CD14-positive monocyte (primary cell): ENCODE measurements around the gene WHAMM. TPM values are rescaled to one million over a fixed set of nuclear protein-coding genes. Genes with fewer than 3 reads are reported as not detected.

Experiments used
- DNase-seq, 3 donors: peaks; one replicate each; pipeline ENCODE4 v3.0.0-alpha.2; 2011 to 2022
- H2AFZ ChIP-seq: 2 replicates; pipeline ENCODE4 v1.6.0; 2012; ENCODE audit warnings: mild to moderate bottlenecking, low read depth, low read length, inconsistent platforms; ENCODE audit not compliant: insufficient read depth, poor library complexity, severe bottlenecking
- H3K27ac ChIP-seq, 2 donors: 1 replicate in 1 of 2; 2 replicates in 1 of 2; pipeline ENCODE4 v1.5.1; 2012 to 2013; ENCODE audit warnings: low read length in 2 of 2, control low read depth in 1 of 2, inconsistent platforms in 1 of 2, low read depth in 1 of 2, mild to moderate bottlenecking in 1 of 2
- H3K27me3 ChIP-seq, 2 donors: one replicate each; pipeline versions ENCODE4 v1.6.0 to v1.6.1; 2011 to 2013; ENCODE audit warnings: low read length in 2 of 2; ENCODE audit not compliant: control insufficient read depth in 2 of 2, insufficient read depth in 2 of 2
- H3K36me3 ChIP-seq, 2 donors: replicated peaks in 1 of 2; 1 replicate in 1 of 2; 2 replicates in 1 of 2; pipeline versions ENCODE4 v1.5.1 to v1.6.1; 2012 to 2013; ENCODE audit warnings: low read length in 2 of 2, control low read depth in 1 of 2, inconsistent platforms in 1 of 2, mild to moderate bottlenecking in 1 of 2; ENCODE audit not compliant: insufficient read depth in 2 of 2, control insufficient read depth in 1 of 2
- H3K4me1 ChIP-seq, 2 donors: 1 replicate in 1 of 2; 2 replicates in 1 of 2; pipeline versions ENCODE4 v1.5.1 to v1.6.1; 2012 to 2013; ENCODE audit warnings: low read length in 2 of 2, control low read depth in 1 of 2, inconsistent platforms in 1 of 2, mild to moderate bottlenecking in 1 of 2, moderate library complexity in 1 of 2; ENCODE audit not compliant: insufficient read depth in 2 of 2, control insufficient read depth in 1 of 2
- H3K4me2 ChIP-seq: replicated peaks from 2 replicates; pipeline ENCODE3; 2012; ENCODE audit warnings: low read length, moderate library complexity, mild to moderate bottlenecking; ENCODE audit not compliant: poor library complexity, severe bottlenecking; ENCODE audit errors: extremely low read depth
- H3K4me3 ChIP-seq, 3 experiments: fragments of 200-600 bp in 1 of 3; sonication (generic) in 1 of 3; replicated peaks in 1 of 3; 1 replicate in 2 of 3; 2 replicates in 1 of 3; pipeline ENCODE4 v1.5.1; 2011 to 2013; ENCODE audit warnings: low read length in 3 of 3, mild to moderate bottlenecking in 3 of 3, control low read depth in 2 of 3, low read depth in 2 of 3, inconsistent platforms in 1 of 3, moderate library complexity in 1 of 3
- H3K79me2 ChIP-seq: 2 replicates; pipeline ENCODE4 v1.6.0; 2012; ENCODE audit warnings: mild to moderate bottlenecking, control low read depth, inconsistent platforms, low read length, moderate library complexity; ENCODE audit not compliant: insufficient read depth
- H3K9ac ChIP-seq: 2 replicates; pipeline ENCODE4 v1.6.0; 2017; ENCODE audit warnings: low read length, mild to moderate bottlenecking; ENCODE audit not compliant: insufficient read depth, poor library complexity, severe bottlenecking
- H3K9me3 ChIP-seq, 2 donors: replicated peaks in 1 of 2; 1 replicate in 1 of 2; 2 replicates in 1 of 2; pipeline versions ENCODE4 v1.5.1 to v1.6.1; 2012 to 2013; ENCODE audit warnings: low read length in 2 of 2, control low read depth in 1 of 2; ENCODE audit not compliant: control insufficient read depth in 1 of 2, insufficient read depth in 1 of 2
- H4K20me1 ChIP-seq: 2 replicates; pipeline ENCODE4 v1.6.0; 2012; ENCODE audit warnings: mild to moderate bottlenecking, low read length, control low read depth, moderate library complexity; ENCODE audit not compliant: insufficient read depth
- H3K27ac Mint-ChIP-seq, 7 donors: one replicate each; pipeline ENCODE4 v1.8.0; 2020; ENCODE audit warnings: mild to moderate bottlenecking in 7 of 7, mixed read lengths in 7 of 7, moderate library complexity in 6 of 7, inconsistent platforms in 2 of 7
- H3K27me3 Mint-ChIP-seq, 3 donors: one replicate each; pipeline ENCODE4 v1.8.0; 2021 to 2022; ENCODE audit warnings: low read depth in 3 of 3, mild to moderate bottlenecking in 3 of 3, mixed read lengths in 3 of 3, moderate library complexity in 3 of 3, inconsistent platforms in 1 of 3
- H3K36me3 Mint-ChIP-seq, 2 donors: one replicate each; pipeline ENCODE4 v1.8.0; 2020; ENCODE audit warnings: mixed read lengths in 2 of 2, inconsistent platforms in 1 of 2, mild to moderate bottlenecking in 1 of 2
- H3K4me1 Mint-ChIP-seq: one replicate; pipeline ENCODE4 v1.8.0; 2020; ENCODE audit warnings: mild to moderate bottlenecking, mixed read lengths
- H3K4me3 Mint-ChIP-seq, 2 donors: one replicate each; pipeline ENCODE4 v1.8.0; 2020; ENCODE audit warnings: mild to moderate bottlenecking in 2 of 2, mixed read lengths in 2 of 2, moderate library complexity in 1 of 2
- H3K9me3 Mint-ChIP-seq, 7 donors: one replicate each; pipeline ENCODE4 v1.8.0; 2020 to 2022; ENCODE audit warnings: mixed read lengths in 7 of 7, mild to moderate bottlenecking in 6 of 7, moderate library complexity in 6 of 7, inconsistent platforms in 2 of 7
- CTCF ChIP-seq: fragments of 200-600 bp; IDR thresholded peaks from one replicate; pipeline ENCODE4 v1.8.0; 2022; ENCODE audit warnings: antibody characterized with exemption, mild to moderate bottlenecking
- WGBS: methylation state at CpG from one replicate; pipeline ENCODE4 v1.1.5; 2013; ENCODE audit warnings: missing lambda C conversion rate; ENCODE audit not compliant: insufficient coverage; 5-methylcytosine and 5-hydroxymethylcytosine counted together
- intact Hi-C, 2 donors: fragments of 100-400 bp; cut with micrococcal nuclease; formaldehyde crosslinking; loops; one replicate each; pipeline versions ENCODE4 v1.15.0 to v1.15.1; 2023
- polyA plus RNA-seq, 3 donors: library from polyadenylated mRNA; depleted of rRNA in 1 of 3; unstranded in 2 of 3; stranded (reverse) in 1 of 3; fragments of 300-500 nt in 2 of 3; fragments of >200 nt in 1 of 3; fragmentation: Illumina TruSeq in 2 of 3; gene quantifications; 1 replicate in 2 of 3; 2 replicates in 1 of 3; pipeline ENCODE4 v1.2.3, GENCODE V29; 2012 to 2021

The WHAMM gene
- polyA plus RNA-seq, 3 donors: 0.69 to 7.8 (median 0.92) TPM

GRCh38 chr15:82873000-82873680 lies 63.7 kb downstream of the WHAMM start:
- peaks cover 0 to 2% of the 10 kb centered on the region in 2 donors for H3K36me3 Mint-ChIP-seq
- Histone ChIP-seq H3K27ac (no peak overlapping the region), H3K27me3 (no peaks in the 10 kb centered on the region), H3K9me3 (no peaks in the 10 kb centered on the region), H4K20me1 (no peaks in the 10 kb centered on the region), H3K4me3 (no peak overlapping the region), H3K9ac (no peak overlapping the region), H3K36me3 (no peaks in the 10 kb centered on the region), H3K4me1 (peaks cover 20 to 23% of the 10 kb centered on the region in 2 donors), H3K79me2 (no peaks in the 10 kb centered on the region), H3K4me2 (no peak overlapping the region), H2AFZ (no peak overlapping the region)
- no peak for TF ChIP-seq CTCF
- H3K27ac Mint-ChIP-seq: no peak overlapping the region
- WGBS: 78% methylated on average over 6 of the region's 7 CpGs
- no peak overlapping the region for H3K4me3 Mint-ChIP-seq
- intact Hi-C loops: no loop called here
- peaks cover 0 to 5% (median 0%) of the 10 kb centered on the region in 3 donors for H3K27me3 Mint-ChIP-seq
- peaks cover 27% of the 10 kb centered on the region for H3K4me1 Mint-ChIP-seq
- no peak for DNase-seq
- H3K9me3 Mint-ChIP-seq: no peaks in the 10 kb centered on the region

GRCh38 chr15:82874267-82874666 lies 64.8 kb downstream of the WHAMM start:
- Histone ChIP-seq H3K4me2 (no peak overlapping the region), H3K27ac (no peak overlapping the region), H3K36me3 (no peaks in the 10 kb centered on the region), H3K9ac (no peak overlapping the region), H3K79me2 (no peaks in the 10 kb centered on the region), H2AFZ (no peak overlapping the region), H3K4me3 (no peak overlapping the region), H3K9me3 (no peaks in the 10 kb centered on the region), H3K27me3 (no peaks in the 10 kb centered on the region), H3K4me1 (peaks cover 20 to 23% of the 10 kb centered on the region in 2 donors), H4K20me1 (no peaks in the 10 kb centered on the region)
- no peak for TF ChIP-seq CTCF
- peaks cover 27% of the 10 kb centered on the region for H3K4me1 Mint-ChIP-seq
- H3K27ac Mint-ChIP-seq: no peak overlapping the region
- H3K27me3 Mint-ChIP-seq: peaks cover 0 to 4% (median 0%) of the 10 kb centered on the region in 3 donors
- 86% methylated on average over 1 of the region's 1 CpG for WGBS
- peaks cover 2 to 3% of the 10 kb centered on the region in 2 donors for H3K36me3 Mint-ChIP-seq
- intact Hi-C loops: no loop called here
- no peak overlapping the region for H3K4me3 Mint-ChIP-seq
- H3K9me3 Mint-ChIP-seq: peaks cover 0 to 3% (median 0%) of the 10 kb centered on the region in 7 donors
- no peak for DNase-seq
